ENCODE data around the gene RICTOR.

RICTOR gene

DNA sequence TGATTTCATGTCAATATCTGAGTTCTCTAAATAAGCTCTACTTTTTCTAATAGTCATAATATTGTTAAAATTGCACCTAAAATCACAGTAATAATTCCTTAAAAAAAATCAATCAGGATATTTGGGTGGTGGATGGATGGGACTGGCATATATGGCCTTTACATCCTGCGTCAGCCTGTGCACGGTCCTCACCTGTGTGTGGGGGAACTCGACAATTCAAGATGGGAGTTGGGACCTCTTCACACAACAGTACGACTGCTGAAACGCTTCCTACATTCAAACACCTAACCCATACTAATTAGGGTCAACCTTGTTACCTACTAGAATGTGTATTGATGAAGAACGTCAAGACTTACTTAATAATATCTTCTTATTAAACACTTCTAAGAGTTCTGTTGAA lies 137.9 kb downstream of the RICTOR start:
- no peak overlapping the region for H2AFZ ChIP-seq (ENCODE audit: low read depth, low read length, severe bottlenecking)
- H3K27me3 ChIP-seq (ENCODE audit: low read length), result no peaks in the 10 kb centered on the region
- no peaks in the 10 kb centered on the region for H3K9me2 ChIP-seq (replicated peaks; ENCODE audit: insufficient read depth, low read length)
- no peak overlapping the region for H3K4me3 ChIP-seq (ENCODE audit: insufficient read depth, low read length, poor library complexity, severe bottlenecking)
- H4K20me1 ChIP-seq (ENCODE audit: low read depth, low read length), result no peaks in the 10 kb centered on the region
- no peaks in the 10 kb centered on the region for H3K9me3 ChIP-seq (ENCODE audit: insufficient read depth, low read length)
- peaks cover 6% of the 10 kb centered on the region; the same call in 1 of the 2 replicates for H3K36me3 ChIP-seq (ENCODE audit: low read length)
- H3K4me2 ChIP-seq (ENCODE audit: low read depth, low read length, poor library complexity, severe bottlenecking), result no peak overlapping the region
- no peaks in the 10 kb centered on the region for H3F3A ChIP-seq (ENCODE audit: insufficient read depth)
- TF ChIP-seq, protein P1, sequence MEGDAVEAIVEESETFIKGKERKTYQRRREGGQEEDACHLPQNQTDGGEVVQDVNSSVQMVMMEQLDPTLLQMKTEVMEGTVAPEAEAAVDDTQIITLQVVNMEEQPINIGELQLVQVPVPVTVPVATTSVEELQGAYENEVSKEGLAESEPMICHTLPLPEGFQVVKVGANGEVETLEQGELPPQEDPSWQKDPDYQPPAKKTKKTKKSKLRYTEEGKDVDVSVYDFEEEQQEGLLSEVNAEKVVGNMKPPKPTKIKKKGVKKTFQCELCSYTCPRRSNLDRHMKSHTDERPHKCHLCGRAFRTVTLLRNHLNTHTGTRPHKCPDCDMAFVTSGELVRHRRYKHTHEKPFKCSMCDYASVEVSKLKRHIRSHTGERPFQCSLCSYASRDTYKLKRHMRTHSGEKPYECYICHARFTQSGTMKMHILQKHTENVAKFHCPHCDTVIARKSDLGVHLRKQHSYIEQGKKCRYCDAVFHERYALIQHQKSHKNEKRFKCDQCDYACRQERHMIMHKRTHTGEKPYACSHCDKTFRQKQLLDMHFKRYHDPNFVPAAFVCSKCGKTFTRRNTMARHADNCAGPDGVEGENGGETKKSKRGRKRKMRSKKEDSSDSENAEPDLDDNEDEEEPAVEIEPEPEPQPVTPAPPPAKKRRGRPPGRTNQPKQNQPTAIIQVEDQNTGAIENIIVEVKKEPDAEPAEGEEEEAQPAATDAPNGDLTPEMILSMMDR (IDR thresholded peaks at IDR 0.05; ENCODE audit: insufficient read depth, low read length, poor library complexity, severe bottlenecking), result no peak
- no peak for TF ChIP-seq EZH2phosphoT487 (conservative IDR thresholded peaks at IDR 0.05; ENCODE audit: low read length)
- no peak overlapping the region for H3K9ac ChIP-seq (ENCODE audit: low read length)
- H3K27ac ChIP-seq (ENCODE audit: low read depth, low read length), result no peak overlapping the region
- H3K79me2 ChIP-seq (ENCODE audit: insufficient read depth, low read length), result no peaks in the 10 kb centered on the region

DNA sequence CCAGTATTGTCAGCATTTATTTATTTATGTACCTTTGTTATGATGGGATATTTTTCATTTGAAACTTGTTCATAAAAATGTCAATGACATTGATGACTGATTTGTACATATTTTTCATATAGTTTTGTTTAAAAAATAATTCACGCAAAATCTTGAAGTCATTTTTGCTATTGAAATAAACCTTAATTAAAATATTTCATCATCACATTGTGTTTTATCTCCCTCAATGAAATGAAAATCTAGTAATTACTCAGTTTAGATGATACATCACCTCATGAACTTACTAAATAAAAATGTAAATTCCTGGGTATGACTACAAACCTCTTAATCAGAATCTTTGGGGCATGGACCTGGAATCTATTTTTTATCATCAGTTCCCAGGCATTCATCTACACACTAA lies 138.8 kb downstream of the RICTOR start:
- H3K4me3 ChIP-seq (ENCODE audit: insufficient read depth, low read length, poor library complexity, severe bottlenecking), result no peak overlapping the region
- no peak overlapping the region for H3K27ac ChIP-seq (ENCODE audit: low read depth, low read length)
- H3K27me3 ChIP-seq (ENCODE audit: low read length), result no peaks in the 10 kb centered on the region
- peaks cover 3% of the 10 kb centered on the region; the same call in 1 of the 2 replicates for H3K36me3 ChIP-seq (ENCODE audit: low read length)
- no peak for TF ChIP-seq EZH2phosphoT487 (conservative IDR thresholded peaks at IDR 0.05; ENCODE audit: low read length)
- TF ChIP-seq, protein P1 (IDR thresholded peaks at IDR 0.05; ENCODE audit: insufficient read depth, low read length, poor library complexity, severe bottlenecking), result no peak
- no peaks in the 10 kb centered on the region for H3K9me3 ChIP-seq (ENCODE audit: insufficient read depth, low read length)
- no peak overlapping the region for H2AFZ ChIP-seq (ENCODE audit: low read depth, low read length, severe bottlenecking)
- H3K9ac ChIP-seq (ENCODE audit: low read length), result no peak overlapping the region
- H3K9me2 ChIP-seq (replicated peaks; ENCODE audit: insufficient read depth, low read length), result no peaks in the 10 kb centered on the region
- no peaks in the 10 kb centered on the region for H3K79me2 ChIP-seq (ENCODE audit: insufficient read depth, low read length)
- no peaks in the 10 kb centered on the region for H4K20me1 ChIP-seq (ENCODE audit: low read depth, low read length)
- no peak overlapping the region for H3K4me2 ChIP-seq (ENCODE audit: low read depth, low read length, poor library complexity, severe bottlenecking)
- H3F3A ChIP-seq (ENCODE audit: insufficient read depth), result no peaks in the 10 kb centered on the region

DNA sequence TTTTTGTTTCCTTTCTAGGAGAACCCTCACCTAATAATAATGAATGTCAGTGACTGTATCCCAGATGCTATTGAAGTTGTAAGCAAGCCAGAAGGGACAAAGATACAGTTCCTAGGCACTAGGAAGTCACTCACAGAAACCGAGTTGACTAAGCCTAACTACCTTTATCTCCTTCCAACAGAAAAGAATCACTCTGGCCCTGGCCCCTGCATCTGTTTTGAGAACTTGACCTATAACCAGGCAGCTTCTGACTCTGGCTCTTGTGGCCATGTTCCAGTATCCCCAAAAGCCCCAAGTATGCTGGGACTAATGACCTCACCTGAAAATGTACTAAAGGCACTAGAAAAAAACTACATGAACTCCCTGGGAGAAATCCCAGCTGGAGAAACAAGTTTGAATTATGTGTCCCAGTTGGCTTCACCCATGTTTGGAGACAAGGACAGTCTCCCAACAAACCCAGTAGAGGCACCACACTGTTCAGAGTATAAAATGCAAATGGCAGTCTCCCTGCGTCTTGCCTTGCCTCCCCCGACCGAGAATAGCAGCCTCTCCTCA lies 141.3 kb downstream of the RICTOR start:
- TF ChIP-seq, protein P1 (IDR thresholded peaks at IDR 0.05; ENCODE audit: insufficient read depth, low read length, poor library complexity, severe bottlenecking), result no peak
- TF ChIP-seq EZH2phosphoT487 (conservative IDR thresholded peaks at IDR 0.05; ENCODE audit: low read length), result no peak
- Histone ChIP-seq H4K20me1 (ENCODE audit: low read depth, low read length) (no peaks in the 10 kb centered on the region), H3K9ac (ENCODE audit: low read length) (no peak overlapping the region), H3K9me3 (ENCODE audit: insufficient read depth, low read length) (no peaks in the 10 kb centered on the region), H3F3A (ENCODE audit: insufficient read depth) (no peaks in the 10 kb centered on the region), H3K27me3 (ENCODE audit: low read length) (no peaks in the 10 kb centered on the region), H3K9me2 (replicated peaks; ENCODE audit: insufficient read depth, low read length) (no peaks in the 10 kb centered on the region), H3K4me3 (ENCODE audit: insufficient read depth, low read length, poor library complexity, severe bottlenecking) (no peak overlapping the region), H2AFZ (ENCODE audit: low read depth, low read length, severe bottlenecking) (no peak overlapping the region), H3K36me3 (ENCODE audit: low read length) (no peaks in the 10 kb centered on the region), H3K4me2 (ENCODE audit: low read depth, low read length, poor library complexity, severe bottlenecking) (no peak overlapping the region), H3K27ac (ENCODE audit: low read depth, low read length) (no peak overlapping the region), H3K79me2 (ENCODE audit: insufficient read depth, low read length) (no peaks in the 10 kb centered on the region)

Data from SU-DHL-6 (cell line).